GM23248 (cell line): Measurements from ENCODE around the gene SEC14L1.

ENCODE experiments used
- EZH2 ChIP-seq: fragments of 200-600 bp; sonication (generic); IDR thresholded peaks from 2 replicates; pipeline ENCODE4 v1.6.1; 2018; ENCODE audit warnings: antibody characterized with exemption, mild to moderate bottlenecking; ENCODE audit not compliant: insufficient read depth, poor library complexity, severe bottlenecking
- EZH2phosphoT487 ChIP-seq: fragments of 200-600 bp; sonication (generic); IDR thresholded peaks from 2 replicates; pipeline ENCODE4 v1.6.1; 2018; ENCODE audit warnings: antibody characterized with exemption, moderate library complexity, mild to moderate bottlenecking, low read depth; ENCODE audit not compliant: insufficient read depth

GRCh38 chr17:77248216-77249114 lies 107.7 kb downstream of the SEC14L1 start:
- no peak for TF ChIP-seq EZH2
- TF ChIP-seq EZH2phosphoT487: no peak
